HCT116 (cell line): ENCODE data around the gene CACNA1A. TPM values are rescaled to one million over a fixed set of nuclear protein-coding genes. Genes with fewer than 3 reads are reported as not detected.
A peak's percentile ranks its signal among the peaks of the same experiment; 100 is the strongest.

Experiments used
- ATAC-seq: fragments of 200-7000 bp; cut with Tn5 transposase; 2 replicates; pipeline ENCODE4 v1.9.1; 2020; ENCODE audit warnings: mild to moderate bottlenecking, moderate library complexity
- BruUV-seq: library from RNA; stranded (reverse); fragments of 400-500 nt; replicated peaks from 2 replicates; lab custom pipeline; 2021; lab: Mats Ljungman, UMichigan
- CTCF ChIA-PET: fragments of 300-600 bp; sonication (Branson Sonifier 250); formaldehyde crosslinking; loops from one replicate; lab custom pipeline; 2021; ENCODE audit warnings: antibody characterized with exemption; lab: Charles Lee
- POLR2A ChIA-PET: fragments of 300-600, 350-600 bp; sonication (Branson Sonifier 250); formaldehyde crosslinking; loops from one replicate; lab custom pipeline; 2021; ENCODE audit warnings: antibody characterized with exemption; lab: Charles Lee
- RAD21 ChIA-PET, 2 experiments: fragments of 300-600 bp; sonication (Branson Sonifier 250); formaldehyde crosslinking; loops; one replicate each; lab custom pipeline; 2023; ENCODE audit warnings: low total read pairs in 2 of 2; ENCODE audit not compliant: uncharacterized antibody in 2 of 2, unreplicated experiment in 2 of 2, low non-redundant PET in 1 of 2; lab: Charles Lee
- DNase-seq: peaks from one replicate; pipeline ENCODE4 v3.0.0-alpha.2; 2010; ENCODE audit warnings: low read depth, low spot score
- H2AFZ ChIP-seq: fragments of 200-600 bp; shearing (Covaris generic), sonication (generic); 2 replicates; pipeline ENCODE4 v1.6.1; 2017; ENCODE audit warnings: low read depth, mixed run types, mixed read lengths, antibody characterized with exemption, low read length; ENCODE audit not compliant: poor library complexity, severe bottlenecking
- H3K27ac ChIP-seq: 2 replicates; pipeline ENCODE4 v1.5.1; 2012; ENCODE audit warnings: low read depth, low read length
- H3K27me3 ChIP-seq: fragments of 200-600 bp; sonication (generic); 2 replicates; pipeline ENCODE4 v1.6.1; 2016; ENCODE audit warnings: mixed run types, low read length, mixed read lengths; ENCODE audit not compliant: insufficient read depth
- H3K36me3 ChIP-seq, 2 experiments: fragments of 200-500 bp in 1 of 2; fragments of 200-600 bp in 1 of 2; sonication (Bioruptor generic) in 1 of 2; sonication (generic) in 1 of 2; 2 replicates each; pipeline versions ENCODE4 v1.5.1 to v1.6.1; 2014 to 2016; ENCODE audit warnings: low read length in 2 of 2, inconsistent platforms in 1 of 2, mixed read lengths in 1 of 2, mixed run types in 1 of 2; ENCODE audit not compliant: insufficient read depth in 2 of 2, control insufficient read depth in 1 of 2
- H3K4me1 ChIP-seq, 2 experiments: fragments of 200-600 bp in 1 of 2; sonication (generic) in 1 of 2; 2 replicates each; pipeline versions ENCODE4 v1.5.1 to v1.6.1; 2012 to 2017; ENCODE audit warnings: low read length in 2 of 2, inconsistent platforms in 1 of 2, mild to moderate bottlenecking in 1 of 2, mixed read lengths in 1 of 2, mixed run types in 1 of 2, moderate library complexity in 1 of 2; ENCODE audit not compliant: insufficient read depth in 2 of 2, control insufficient read depth in 1 of 2
- H3K4me2 ChIP-seq: fragments of 200-600 bp; sonication (generic); 2 replicates; pipeline ENCODE4 v1.6.1; 2017; ENCODE audit warnings: mixed run types, low read length, mixed read lengths
- H3K4me3 ChIP-seq, 2 experiments: fragments of 200-600 bp in 1 of 2; sonication (generic) in 1 of 2; replicated peaks in 1 of 2; 2 replicates each; pipeline ENCODE4 v1.5.1; 2011 to 2016; ENCODE audit warnings: low read length in 2 of 2, control low read depth in 1 of 2, low read depth in 1 of 2, mild to moderate bottlenecking in 1 of 2, mixed read lengths in 1 of 2, mixed run types in 1 of 2
- H3K79me2 ChIP-seq: fragments of 200-600 bp; sonication (generic); 2 replicates; pipeline ENCODE4 v1.6.1; 2017; ENCODE audit warnings: mild to moderate bottlenecking, mixed run types, low read length, moderate library complexity, mixed read lengths; ENCODE audit not compliant: insufficient read depth
- H3K9ac ChIP-seq: fragments of 200-600 bp; sonication (generic); 2 replicates; pipeline ENCODE4 v1.6.1; 2016; ENCODE audit warnings: low read length, mixed read lengths
- H3K9me2 ChIP-seq: fragments of 200-600 bp; sonication (generic), shearing (Covaris generic); 2 replicates; pipeline ENCODE4 v1.6.1; 2017; ENCODE audit warnings: mixed run types, mild to moderate bottlenecking, moderate library complexity; ENCODE audit not compliant: insufficient read depth
- H3K9me3 ChIP-seq, 2 experiments: fragments of 200-500 bp in 1 of 2; fragments of 200-600 bp in 1 of 2; sonication (Bioruptor generic) in 1 of 2; sonication (generic) in 1 of 2; 2 replicates each; pipeline ENCODE4 v1.6.1; 2014 to 2017; ENCODE audit warnings: low read length in 2 of 2, mixed read lengths in 2 of 2, inconsistent platforms in 1 of 2, low read depth in 1 of 2, mild to moderate bottlenecking in 1 of 2, mixed run types in 1 of 2, moderate library complexity in 1 of 2; ENCODE audit not compliant: control insufficient read depth in 1 of 2, insufficient read depth in 1 of 2
- H4K20me1 ChIP-seq: fragments of 200-600 bp; sonication (generic), shearing (Covaris generic); 2 replicates; pipeline ENCODE4 v1.6.1; 2017; ENCODE audit warnings: mixed run types, mild to moderate bottlenecking, moderate library complexity; ENCODE audit not compliant: insufficient read depth
- CBX3 ChIP-seq: IDR thresholded peaks from 2 replicates; pipeline ENCODE4 v1.6.1; 2012; ENCODE audit warnings: low read depth
- EGR1 ChIP-seq: IDR thresholded peaks from 2 replicates; pipeline ENCODE4 v1.6.1; 2012; ENCODE audit warnings: low read depth
- EZH2 ChIP-seq: fragments of 200-600 bp; sonication (generic); IDR thresholded peaks from 2 replicates; pipeline ENCODE4 v1.6.1; 2017; ENCODE audit warnings: antibody characterized with exemption, mixed run types
- RAD21 ChIP-seq: IDR thresholded peaks from 2 replicates; pipeline ENCODE4 v1.6.1; 2012; ENCODE audit warnings: low read depth, mild to moderate bottlenecking
- intact Hi-C: fragments of 100-400 bp; cut with micrococcal nuclease; formaldehyde crosslinking; loops from 2 replicates; pipeline ENCODE4 v1.10.0; 2022
- total RNA-seq: library from RNA; stranded (reverse); gene quantifications from one replicate; pipeline ENCODE4 v1.2.1, GENCODE V29; 2021; ENCODE audit not compliant: unreplicated experiment
- TF ChIP-seq, protein P1 (sequence below), 3 experiments: fragments of 200-600 bp in 1 of 3; sonication (generic) in 1 of 3; IDR thresholded peaks in 2 of 3; conservative IDR thresholded peaks in 1 of 3; 2 replicates each; pipeline ENCODE4 v1.5.1; 2012 to 2017; ENCODE audit warnings: low read depth in 2 of 3, low read length in 2 of 3, antibody characterized with exemption in 1 of 3, borderline replicate concordance in 1 of 3, control low read depth in 1 of 3, mild to moderate bottlenecking in 1 of 3, mixed read lengths in 1 of 3, mixed run types in 1 of 3, moderate library complexity in 1 of 3; ENCODE audit not compliant: insufficient read depth in 1 of 3
- TF ChIP-seq, protein P2 (sequence below): IDR thresholded peaks from 2 replicates; pipeline ENCODE4 v1.6.1; 2012; ENCODE audit warnings: low read depth
- TF ChIP-seq, protein P3 (sequence below): IDR thresholded peaks from 2 replicates; pipeline ENCODE4 v1.6.1; 2012

The CACNA1A gene
- total RNA-seq, 1 experiment from 2014 or later: 7.5 TPM

DNA sequence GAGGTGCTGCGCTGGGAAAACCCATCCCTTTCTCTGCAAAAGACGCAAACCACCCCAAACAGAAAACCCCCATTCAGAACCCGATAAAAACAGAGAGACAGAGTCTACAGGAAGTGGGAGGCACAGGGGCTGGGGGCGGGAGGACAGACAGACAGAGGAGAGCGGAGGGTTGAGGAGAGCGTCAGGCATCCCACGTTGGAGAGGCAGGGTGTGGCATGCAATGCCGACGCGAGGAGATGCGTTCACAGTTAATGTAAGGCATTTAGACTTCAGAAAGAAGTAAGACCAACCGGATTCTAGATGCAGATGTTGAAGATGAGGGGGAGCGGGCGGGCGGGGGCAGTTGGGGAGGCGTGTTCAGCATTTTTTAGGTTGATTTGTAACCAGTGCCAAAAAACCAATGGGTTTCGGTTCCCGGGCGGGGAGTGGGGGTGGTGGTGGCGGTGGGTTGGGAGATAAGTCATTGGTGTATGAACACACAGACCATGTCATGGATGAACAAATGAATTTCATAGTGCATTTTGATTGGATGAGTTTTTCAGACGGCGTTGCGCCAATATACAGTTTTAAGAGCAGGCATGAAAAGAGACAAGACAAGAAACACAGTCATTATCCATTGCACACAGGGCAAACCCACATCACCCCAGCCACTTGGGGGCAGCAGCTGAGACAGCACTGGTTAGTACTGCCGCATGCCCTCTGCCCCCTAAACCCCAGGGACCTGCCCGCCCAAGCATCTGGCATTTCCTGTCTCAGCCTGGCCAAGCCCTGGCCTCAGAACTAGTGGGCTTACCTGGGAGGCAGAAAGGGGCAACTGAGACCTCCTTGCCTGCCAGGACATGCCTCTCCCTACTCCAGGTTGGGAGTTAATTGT lies 264.8 kb downstream of the CACNA1A start:
- H3K4me1 ChIP-seq: peaks cover 0 to 7% of the 10 kb centered on the region in 2 experiments; a peak in 2 of 4 replicates
- no peak overlapping the region for H3K4me3 ChIP-seq
- CTCF ChIA-PET: no interaction called here
- H3K4me2 ChIP-seq: peak overlapping the region; percentile 47
- H3K9me3 ChIP-seq: peaks cover 0 to 6% of the 10 kb centered on the region in 2 experiments; a peak in 1 of 4 replicates
- H3K27me3 ChIP-seq: no peaks in the 10 kb centered on the region
- no peak overlapping the region for H3K9ac ChIP-seq
- DNase-seq: no peak
- peak; percentile 74 for ATAC-seq
- H3K27ac ChIP-seq: no peak overlapping the region
- H3K36me3 ChIP-seq: no peaks in the 10 kb centered on the region
- no peak overlapping the region for H2AFZ ChIP-seq
- no TSS peak for BruUV-seq
- no peaks in the 10 kb centered on the region for H3K9me2 ChIP-seq
- POLR2A ChIA-PET: interaction anchor here (1.5 kb wide), 1 partner anchor 92 kb away, joined by 3 read pairs; the partner anchor contains the start of genes IER2 and STX10
- RAD21 ChIA-PET: no interaction called here
- TF ChIP-seq RAD21 (peak; percentile 33), EZH2 (no peak), EGR1 (no peak), CBX3 (no peak)
- TF ChIP-seq, protein P1, sequence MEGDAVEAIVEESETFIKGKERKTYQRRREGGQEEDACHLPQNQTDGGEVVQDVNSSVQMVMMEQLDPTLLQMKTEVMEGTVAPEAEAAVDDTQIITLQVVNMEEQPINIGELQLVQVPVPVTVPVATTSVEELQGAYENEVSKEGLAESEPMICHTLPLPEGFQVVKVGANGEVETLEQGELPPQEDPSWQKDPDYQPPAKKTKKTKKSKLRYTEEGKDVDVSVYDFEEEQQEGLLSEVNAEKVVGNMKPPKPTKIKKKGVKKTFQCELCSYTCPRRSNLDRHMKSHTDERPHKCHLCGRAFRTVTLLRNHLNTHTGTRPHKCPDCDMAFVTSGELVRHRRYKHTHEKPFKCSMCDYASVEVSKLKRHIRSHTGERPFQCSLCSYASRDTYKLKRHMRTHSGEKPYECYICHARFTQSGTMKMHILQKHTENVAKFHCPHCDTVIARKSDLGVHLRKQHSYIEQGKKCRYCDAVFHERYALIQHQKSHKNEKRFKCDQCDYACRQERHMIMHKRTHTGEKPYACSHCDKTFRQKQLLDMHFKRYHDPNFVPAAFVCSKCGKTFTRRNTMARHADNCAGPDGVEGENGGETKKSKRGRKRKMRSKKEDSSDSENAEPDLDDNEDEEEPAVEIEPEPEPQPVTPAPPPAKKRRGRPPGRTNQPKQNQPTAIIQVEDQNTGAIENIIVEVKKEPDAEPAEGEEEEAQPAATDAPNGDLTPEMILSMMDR (IDR thresholded peaks at IDR 0.05 in 2 of 3, conservative IDR thresholded peaks at IDR 0.05 in 1 of 3; ENCODE audit: borderline replicate concordance in 1 of 3, insufficient read depth in 1 of 3, low read depth in 2 of 3, low read length in 2 of 3): peak; percentile 31 to 53 (median 52); a peak in 4 of 6 replicates
- TF ChIP-seq, protein P2, sequence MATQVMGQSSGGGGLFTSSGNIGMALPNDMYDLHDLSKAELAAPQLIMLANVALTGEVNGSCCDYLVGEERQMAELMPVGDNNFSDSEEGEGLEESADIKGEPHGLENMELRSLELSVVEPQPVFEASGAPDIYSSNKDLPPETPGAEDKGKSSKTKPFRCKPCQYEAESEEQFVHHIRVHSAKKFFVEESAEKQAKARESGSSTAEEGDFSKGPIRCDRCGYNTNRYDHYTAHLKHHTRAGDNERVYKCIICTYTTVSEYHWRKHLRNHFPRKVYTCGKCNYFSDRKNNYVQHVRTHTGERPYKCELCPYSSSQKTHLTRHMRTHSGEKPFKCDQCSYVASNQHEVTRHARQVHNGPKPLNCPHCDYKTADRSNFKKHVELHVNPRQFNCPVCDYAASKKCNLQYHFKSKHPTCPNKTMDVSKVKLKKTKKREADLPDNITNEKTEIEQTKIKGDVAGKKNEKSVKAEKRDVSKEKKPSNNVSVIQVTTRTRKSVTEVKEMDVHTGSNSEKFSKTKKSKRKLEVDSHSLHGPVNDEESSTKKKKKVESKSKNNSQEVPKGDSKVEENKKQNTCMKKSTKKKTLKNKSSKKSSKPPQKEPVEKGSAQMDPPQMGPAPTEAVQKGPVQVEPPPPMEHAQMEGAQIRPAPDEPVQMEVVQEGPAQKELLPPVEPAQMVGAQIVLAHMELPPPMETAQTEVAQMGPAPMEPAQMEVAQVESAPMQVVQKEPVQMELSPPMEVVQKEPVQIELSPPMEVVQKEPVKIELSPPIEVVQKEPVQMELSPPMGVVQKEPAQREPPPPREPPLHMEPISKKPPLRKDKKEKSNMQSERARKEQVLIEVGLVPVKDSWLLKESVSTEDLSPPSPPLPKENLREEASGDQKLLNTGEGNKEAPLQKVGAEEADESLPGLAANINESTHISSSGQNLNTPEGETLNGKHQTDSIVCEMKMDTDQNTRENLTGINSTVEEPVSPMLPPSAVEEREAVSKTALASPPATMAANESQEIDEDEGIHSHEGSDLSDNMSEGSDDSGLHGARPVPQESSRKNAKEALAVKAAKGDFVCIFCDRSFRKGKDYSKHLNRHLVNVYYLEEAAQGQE: no peak
- TF ChIP-seq, protein P3, sequence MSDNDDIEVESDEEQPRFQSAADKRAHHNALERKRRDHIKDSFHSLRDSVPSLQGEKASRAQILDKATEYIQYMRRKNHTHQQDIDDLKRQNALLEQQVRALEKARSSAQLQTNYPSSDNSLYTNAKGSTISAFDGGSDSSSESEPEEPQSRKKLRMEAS: no peak
- TF ChIP-seq, all 23 proteins: peak for 2
- H3K79me2 ChIP-seq: no peaks in the 10 kb centered on the region
- intact Hi-C loops: no loop called here
- no peaks in the 10 kb centered on the region for H4K20me1 ChIP-seq
